Dedifferentiated amniotic fluid mesenchymal stem cell (primary cell): ENCODE measurements around the gene FAM120B.
"Not testable (repeated sequence)": the region's sequence is repeated elsewhere in the genome, so short reads cannot be mapped to it uniquely, and the experiment has no call there.

Experiments used
- DNase-seq: peaks from one replicate; pipeline ENCODE4 v3.0.0-alpha.2; 2016; ENCODE audit errors: extremely low spot score

Gene FAM120B

GRCh38 chr6:170297576-170298330 lies 8.8 kb upstream of the FAM120B start:
- DNase-seq = no peak

- no peak for DNase-seq
Measured at GRCh38 chr6:170298688-170299087, 7.9 kb upstream of the FAM120B start.

- no peak for DNase-seq
Measured at GRCh38 chr6:170301184-170301583, 5.4 kb upstream of the FAM120B start.

GRCh38 chr6:170305805-170306323 lies 694 bp upstream of the FAM120B start:
- DNase-seq = no peak

GRCh38 chr6:170307080-170307545 lies 555 bp downstream of the FAM120B start:
- DNase-seq = no peak

- no peak for DNase-seq
Measured at GRCh38 chr6:170308761-170309160, 2.2 kb downstream of the FAM120B start.

- DNase-seq = no peak
Measured at GRCh38 chr6:170311696-170312095, 5.1 kb downstream of the FAM120B start.

- no peak for DNase-seq
Measured at GRCh38 chr6:170312876-170313275, 6.3 kb downstream of the FAM120B start.

GRCh38 chr6:170313716-170314295 lies 7.2 kb downstream of the FAM120B start:
- DNase-seq = no peak

- no peak for DNase-seq
Measured at GRCh38 chr6:170314983-170315382, 8.4 kb downstream of the FAM120B start.

- DNase-seq = no peak
Measured at GRCh38 chr6:170316071-170316470, 9.5 kb downstream of the FAM120B start.

GRCh38 chr6:170317076-170317475 lies 10.5 kb downstream of the FAM120B start:
- DNase-seq = no peak

- no peak for DNase-seq
Measured at GRCh38 chr6:170317718-170318117, 11.2 kb downstream of the FAM120B start.

- no peak for DNase-seq
Measured at GRCh38 chr6:170329321-170329720, 22.8 kb downstream of the FAM120B start.

- not testable (repeated sequence) for DNase-seq
Measured at GRCh38 chr6:170335199-170335598, 28.6 kb downstream of the FAM120B start.

GRCh38 chr6:170344631-170345576 lies 38.3 kb downstream of the FAM120B start:
- no peak for DNase-seq

- DNase-seq = no peak
Measured at GRCh38 chr6:170345662-170346061, 39.1 kb downstream of the FAM120B start.

- DNase-seq = no peak
Measured at GRCh38 chr6:170346649-170347048, 40.1 kb downstream of the FAM120B start.

- DNase-seq = no peak
Measured at GRCh38 chr6:170347091-170347490, 40.5 kb downstream of the FAM120B start.

- no peak for DNase-seq
Measured at GRCh38 chr6:170347975-170348374, 41.4 kb downstream of the FAM120B start.

GRCh38 chr6:170351456-170351855 lies 44.9 kb downstream of the FAM120B start:
- DNase-seq = not testable (repeated sequence)

GRCh38 chr6:170355190-170355589 lies 48.6 kb downstream of the FAM120B start:
- DNase-seq = not testable (repeated sequence)
